Measurements from ENCODE around the gene ANK2. TPM values are rescaled to one million over a fixed set of nuclear protein-coding genes. Genes with fewer than 3 reads are reported as not detected.
"Not testable (repeated sequence)": the region's sequence is repeated elsewhere in the genome, so short reads cannot be mapped to it uniquely, and the experiment has no call there.

Gene ANK2
- total RNA-seq, 2 donors from 2014 or later, result 3.5 to 26.0 TPM

GRCh38 chr4:113064244-113064643, 14.8 kb downstream of the ANK2 start:
- no peaks in the 10 kb centered on the region for H3K36me3 ChIP-seq
- no peak overlapping the region for H3K27ac ChIP-seq
- intact Hi-C loops (cut with DNase I), result no loop called here
- H3K27me3 ChIP-seq (replicated peaks; ENCODE audit: insufficient read depth), result no peaks in the 10 kb centered on the region
- no peak overlapping the region for H3K4me3 ChIP-seq
- DNase-seq (ENCODE audit: low spot score), result no peak
- WGBS, result 27% methylated on average over 5 of the region's 5 CpGs
- no peaks in the 10 kb centered on the region for H3K4me1 ChIP-seq (replicated peaks)
- no peaks in the 10 kb centered on the region for H3K9me3 ChIP-seq
- no peak for TF ChIP-seq POLR2AphosphoS5 (IDR thresholded peaks at IDR 0.05)
- TF ChIP-seq POLR2A (IDR thresholded peaks at IDR 0.05), result no peak
- TF ChIP-seq CTCF (IDR thresholded peaks at IDR 0.05), result no peak

GRCh38 chr4:113065629-113066028, 16.2 kb downstream of the ANK2 start:
- Histone ChIP-seq H3K4me3 (no peak overlapping the region), H3K36me3 (no peaks in the 10 kb centered on the region), H3K4me1 (replicated peaks) (no peaks in the 10 kb centered on the region), H3K27me3 (replicated peaks; ENCODE audit: insufficient read depth) (no peaks in the 10 kb centered on the region), H3K9me3 (no peaks in the 10 kb centered on the region), H3K27ac (no peak overlapping the region)
- intact Hi-C loops (cut with DNase I), result no loop called here
- TF ChIP-seq CTCF (IDR thresholded peaks at IDR 0.05) (no peak), POLR2A (IDR thresholded peaks at IDR 0.05) (no peak), POLR2AphosphoS5 (IDR thresholded peaks at IDR 0.05) (no peak)
- 81% methylated on average over 3 of the region's 3 CpGs for WGBS
- no peak for DNase-seq (ENCODE audit: low spot score)

DNA sequence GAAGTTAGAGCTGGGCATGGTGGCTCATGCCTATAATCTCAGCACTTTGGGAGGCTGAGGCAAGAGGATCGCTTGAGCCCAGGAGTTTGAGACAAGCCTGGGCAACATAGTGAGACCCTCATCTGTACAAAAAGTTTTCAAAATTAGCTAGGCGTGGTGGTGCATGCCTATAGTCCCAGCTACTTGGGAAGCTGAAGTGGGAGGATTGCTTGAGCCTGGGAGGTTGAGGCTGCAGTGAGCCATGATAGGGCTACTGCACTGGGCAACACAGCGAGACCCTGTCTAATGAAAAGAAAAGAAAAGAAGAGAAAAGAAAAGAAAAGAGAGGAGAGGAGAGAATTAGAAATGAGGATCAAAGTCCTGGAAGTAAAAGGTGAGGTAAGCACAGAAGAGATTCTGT, 19.3 kb downstream of the ANK2 start:
- H3K27me3 ChIP-seq (replicated peaks; ENCODE audit: insufficient read depth); H3K36me3 ChIP-seq; H3K4me1 ChIP-seq (replicated peaks); H3K9me3 ChIP-seq; intact Hi-C loops (cut with DNase I); H3K4me3 ChIP-seq; H3K27ac ChIP-seq; DNase-seq (ENCODE audit: low spot score): not testable (repeated sequence)
- WGBS, result 95% methylated on average over 3 of the region's 3 CpGs

- H3K27ac ChIP-seq, result no peak overlapping the region
- no peak for DNase-seq (ENCODE audit: low spot score)
- no peaks in the 10 kb centered on the region for H3K27me3 ChIP-seq (replicated peaks; ENCODE audit: insufficient read depth)
- H3K9me3 ChIP-seq, result no peaks in the 10 kb centered on the region
- no peak overlapping the region for H3K4me3 ChIP-seq
- no peaks in the 10 kb centered on the region for H3K36me3 ChIP-seq
- intact Hi-C loops (cut with DNase I), result no loop called here
- H3K4me1 ChIP-seq (replicated peaks), result no peaks in the 10 kb centered on the region
- 89% methylated on average over 7 of the region's 7 CpGs for WGBS
- TF ChIP-seq CTCF (IDR thresholded peaks at IDR 0.05) (no peak), POLR2A (IDR thresholded peaks at IDR 0.05) (no peak), POLR2AphosphoS5 (IDR thresholded peaks at IDR 0.05) (no peak)
These were observed 19.9 kb downstream of the ANK2 start for GRCh38 chr4:113069212-113069892.

GRCh38 chr4:113070755-113071154, 21.3 kb downstream of the ANK2 start:
- intact Hi-C loops (cut with DNase I), result no loop called here
- H3K9me3 ChIP-seq, result no peaks in the 10 kb centered on the region
- H3K27ac ChIP-seq, result no peak overlapping the region
- DNase-seq (ENCODE audit: low spot score), result no peak
- TF ChIP-seq CTCF (IDR thresholded peaks at IDR 0.05) (no peak), POLR2AphosphoS5 (IDR thresholded peaks at IDR 0.05) (no peak), POLR2A (IDR thresholded peaks at IDR 0.05) (no peak)
- H3K4me1 ChIP-seq (replicated peaks), result no peaks in the 10 kb centered on the region
- H3K36me3 ChIP-seq, result no peaks in the 10 kb centered on the region
- WGBS, result 73% methylated on average over 2 of the region's 2 CpGs
- no peaks in the 10 kb centered on the region for H3K27me3 ChIP-seq (replicated peaks; ENCODE audit: insufficient read depth)
- H3K4me3 ChIP-seq, result no peak overlapping the region
